22Rv1 (cell line): ENCODE data around the gene ZNF423.

Experiments used
- H3K27ac ChIP-seq: fragments of 450-650 bp; 2 replicates; pipeline ENCODE4 v1.5.1; 2017
- CTCF ChIP-seq: fragments of 450-650 bp; IDR thresholded peaks from 2 replicates; pipeline ENCODE4 v1.5.1; 2017; ENCODE audit warnings: mild to moderate bottlenecking
- ZFX ChIP-seq: fragments of 450-650 bp; IDR thresholded peaks from 2 replicates; pipeline ENCODE4 v1.6.1; 2017; ENCODE audit warnings: antibody characterized with exemption, borderline replicate concordance

The ZNF423 gene

GRCh38 chr16:49483651-49484450, 372.1 kb downstream of the ZNF423 start:
- TF ChIP-seq CTCF (no peak), ZFX (no peak)
- no peak overlapping the region for H3K27ac ChIP-seq

- TF ChIP-seq ZFX: no peak
- no peak for TF ChIP-seq CTCF
- no peak overlapping the region for H3K27ac ChIP-seq
Observed at GRCh38 chr16:49483251-49483650, 372.7 kb downstream of the ZNF423 start.

- H3K27ac ChIP-seq: no peak overlapping the region
- no peak for TF ChIP-seq ZFX
- no peak for TF ChIP-seq CTCF
Observed at GRCh38 chr16:49482690-49483089, 373.2 kb downstream of the ZNF423 start.

- no peak overlapping the region for H3K27ac ChIP-seq
- no peak for TF ChIP-seq ZFX
- no peak for TF ChIP-seq CTCF
Observed at GRCh38 chr16:49478616-49479015, 377.3 kb downstream of the ZNF423 start.

GRCh38 chr16:49478107-49478506, 377.8 kb downstream of the ZNF423 start:
- no peak for TF ChIP-seq CTCF
- TF ChIP-seq ZFX: no peak
- H3K27ac ChIP-seq: no peak overlapping the region

GRCh38 chr16:49477250-49477895, 378.5 kb downstream of the ZNF423 start:
- TF ChIP-seq CTCF: no peak
- no peak for TF ChIP-seq ZFX
- H3K27ac ChIP-seq: no peak overlapping the region

- H3K27ac ChIP-seq: no peak overlapping the region
- TF ChIP-seq ZFX: no peak
- TF ChIP-seq CTCF: no peak
Observed at GRCh38 chr16:49474741-49475140, 381.2 kb downstream of the ZNF423 start.
